Astrocyte of the spinal cord (primary cell): ENCODE results near the gene UBAC2.

ENCODE experiments used
- DNase-seq: peaks from one replicate; pipeline ENCODE4 v3.0.0; 2011; ENCODE audit warnings: low read depth, low spot score
- H3K4me3 ChIP-seq: 2 replicates; pipeline ENCODE4 v1.5.1; 2011; ENCODE audit warnings: low read depth, mild to moderate bottlenecking, low read length, moderate library complexity
- CTCF ChIP-seq: IDR thresholded peaks from 2 replicates; pipeline ENCODE4 v1.5.1; 2012; ENCODE audit warnings: low read depth, mild to moderate bottlenecking, low read length, inconsistent platforms
- in situ Hi-C: cut with HindIII; loops from 2 replicates; pipeline ENCODE4 v1.10.0; 2017; ENCODE audit warnings: low sequenced_read_pairs

UBAC2 gene

DNA sequence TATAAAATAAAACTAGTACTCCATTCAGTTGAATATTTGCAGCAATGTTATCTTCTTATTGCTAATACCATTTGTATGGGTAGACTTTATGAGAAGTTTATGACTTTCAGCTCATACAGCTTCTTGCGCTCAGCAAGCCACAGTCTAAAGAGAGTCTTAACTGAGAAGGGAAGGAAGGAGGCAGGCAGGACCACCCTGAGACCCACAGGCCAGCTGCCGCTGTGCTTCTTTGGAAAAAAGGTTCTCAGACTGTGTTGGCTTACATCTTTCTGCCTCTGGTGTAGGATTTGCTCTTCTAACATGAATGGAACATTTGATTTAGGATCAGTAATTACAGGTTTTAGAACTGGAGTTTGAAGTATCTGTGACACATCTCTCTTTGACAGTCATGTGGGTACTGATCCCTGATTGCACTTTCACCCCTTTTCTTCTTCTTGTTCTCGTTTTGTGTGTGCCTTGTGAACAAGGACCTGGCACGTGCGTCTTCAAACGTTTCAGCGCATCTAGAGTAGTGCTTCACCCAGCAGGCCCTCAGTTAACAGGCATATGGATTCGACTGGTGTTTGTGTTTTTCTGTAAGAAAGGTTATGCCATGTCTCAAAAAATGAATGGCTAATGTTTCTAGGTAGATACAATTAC lies 64.6 kb downstream of the UBAC2 start:
- DNase-seq = no peak
- no peak overlapping the region for H3K4me3 ChIP-seq
- no peak for TF ChIP-seq CTCF
- in situ Hi-C loops = no loop called here

- in situ Hi-C loops = no loop called here
- no peak overlapping the region for H3K4me3 ChIP-seq
- TF ChIP-seq CTCF = peak; percentile 56
- DNase-seq = peak; percentile 62
Measured at GRCh38 chr13:99265821-99266426, 65.3 kb downstream of the UBAC2 start.

GRCh38 chr13:99266827-99267226 lies 66.2 kb downstream of the UBAC2 start:
- in situ Hi-C loops = no loop called here
- no peak overlapping the region for H3K4me3 ChIP-seq
- TF ChIP-seq CTCF = no peak
- DNase-seq = no peak

- no peak overlapping the region for H3K4me3 ChIP-seq
- no peak for DNase-seq
- TF ChIP-seq CTCF = no peak
- in situ Hi-C loops = no loop called here
Measured at GRCh38 chr13:99267927-99268326, 67.3 kb downstream of the UBAC2 start.

DNA sequence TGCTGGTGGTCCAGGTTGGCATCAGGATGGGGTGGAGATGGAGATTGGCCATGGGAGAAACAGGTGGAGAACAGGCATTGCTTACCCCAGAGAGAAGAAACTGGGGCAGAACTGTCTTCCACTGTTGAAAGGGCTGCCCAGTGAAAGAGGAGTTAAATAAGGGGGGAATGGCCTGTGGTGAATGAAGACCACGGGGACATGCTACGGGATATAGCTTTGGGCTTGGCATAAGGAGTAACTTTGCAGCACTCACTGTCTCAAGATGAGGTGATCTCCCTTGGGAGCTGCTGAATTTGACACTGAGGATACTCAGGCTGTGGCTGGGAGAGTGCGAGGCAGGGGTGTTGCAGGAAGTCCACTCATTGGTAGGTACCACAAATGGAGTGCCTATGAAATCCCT lies 68.2 kb downstream of the UBAC2 start:
- no peak for TF ChIP-seq CTCF
- in situ Hi-C loops = no loop called here
- DNase-seq = no peak
- H3K4me3 ChIP-seq = no peak overlapping the region

GRCh38 chr13:99269627-99270241 lies 69.1 kb downstream of the UBAC2 start:
- H3K4me3 ChIP-seq = no peak overlapping the region
- DNase-seq = peak; percentile 76
- TF ChIP-seq CTCF = peak; percentile 81
- in situ Hi-C loops = no loop called here
